KG1 (cell line): Measurements from ENCODE around the gene SDR42E2.
"Not testable (repeated sequence)": the region's sequence is repeated elsewhere in the genome, so short reads cannot be mapped to it uniquely, and the experiment has no call there.

Source experiments
- DNase-seq: peaks from one replicate; lab custom pipeline; 2025; lab: John Stamatoyannopoulos, UW

SDR42E2 gene

DNA sequence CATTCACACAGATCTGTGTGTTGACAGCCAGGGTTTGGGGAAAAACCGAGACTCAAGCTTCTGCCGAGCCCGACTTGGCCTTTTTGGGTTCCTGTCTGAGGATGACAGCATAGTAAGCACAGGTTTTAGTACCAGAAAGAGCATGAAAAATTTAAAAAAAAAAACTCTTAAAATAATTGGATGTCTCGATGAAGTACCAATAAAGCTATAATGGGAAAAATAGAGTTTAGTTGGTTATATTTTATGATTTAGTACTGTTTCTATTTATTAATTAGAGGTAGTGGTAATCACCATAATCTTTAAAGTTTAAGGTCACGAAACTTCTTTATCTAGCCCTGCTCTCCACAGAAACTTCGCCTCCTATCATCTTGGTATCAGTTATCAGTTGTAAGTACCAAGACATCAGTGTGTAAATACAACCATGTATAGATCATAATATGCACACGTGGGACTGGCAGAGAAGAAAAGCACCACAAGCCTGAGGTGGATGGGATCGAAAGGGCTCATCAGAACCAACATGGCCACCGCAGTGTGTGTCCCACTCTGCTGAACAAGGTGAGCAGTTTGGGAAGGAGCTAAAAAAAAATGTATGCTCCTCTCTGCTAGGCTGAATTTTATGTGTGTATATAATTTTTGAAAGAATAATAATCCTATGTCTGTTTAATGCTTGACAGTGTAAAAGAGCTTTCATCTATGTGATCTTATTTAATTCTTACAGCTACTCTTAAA is 29.4 kb downstream of the SDR42E2 start:
- peak; percentile 42 for DNase-seq

DNA sequence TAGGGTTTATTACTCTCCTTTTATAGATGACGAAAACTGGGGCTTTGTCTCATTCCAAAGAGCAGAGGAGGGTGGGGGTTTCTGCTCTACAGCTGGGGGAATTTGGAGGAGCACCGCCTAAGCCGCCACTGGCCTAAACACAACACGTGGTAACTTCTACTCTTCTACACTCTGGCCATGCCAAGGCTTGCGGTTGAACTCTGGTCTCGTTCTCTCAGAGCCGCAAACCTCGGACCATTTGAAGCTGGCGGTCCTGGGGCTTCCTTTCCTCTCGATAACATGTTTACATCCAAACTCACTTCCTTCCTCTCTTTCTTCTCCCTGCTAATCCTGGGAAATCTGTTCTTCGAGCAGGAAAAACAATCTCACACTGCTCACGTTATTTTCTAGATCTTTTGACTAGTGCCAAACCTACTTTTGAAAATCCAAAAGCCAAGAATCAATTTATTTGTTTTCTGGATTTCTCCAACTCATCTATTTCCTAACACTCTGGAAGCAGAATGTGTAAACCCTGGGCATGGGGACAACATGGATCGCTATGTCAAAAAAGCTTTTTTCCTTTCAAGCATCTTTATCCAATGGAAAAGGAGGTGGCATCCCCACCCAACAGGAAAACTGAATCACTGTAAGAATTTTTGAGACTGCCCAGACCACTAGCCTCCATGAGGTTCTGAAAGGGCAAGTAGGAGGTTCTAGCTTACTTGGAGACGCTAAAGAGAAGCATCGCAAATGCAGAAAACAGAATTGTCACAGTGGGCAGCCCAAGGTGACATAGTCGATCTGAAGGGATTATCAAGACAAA is 30.2 kb downstream of the SDR42E2 start:
- peak; percentile 68 for DNase-seq

GRCh38 chr16:22193063-22193411 is 30.7 kb downstream of the SDR42E2 start:
- no peak for DNase-seq

DNA sequence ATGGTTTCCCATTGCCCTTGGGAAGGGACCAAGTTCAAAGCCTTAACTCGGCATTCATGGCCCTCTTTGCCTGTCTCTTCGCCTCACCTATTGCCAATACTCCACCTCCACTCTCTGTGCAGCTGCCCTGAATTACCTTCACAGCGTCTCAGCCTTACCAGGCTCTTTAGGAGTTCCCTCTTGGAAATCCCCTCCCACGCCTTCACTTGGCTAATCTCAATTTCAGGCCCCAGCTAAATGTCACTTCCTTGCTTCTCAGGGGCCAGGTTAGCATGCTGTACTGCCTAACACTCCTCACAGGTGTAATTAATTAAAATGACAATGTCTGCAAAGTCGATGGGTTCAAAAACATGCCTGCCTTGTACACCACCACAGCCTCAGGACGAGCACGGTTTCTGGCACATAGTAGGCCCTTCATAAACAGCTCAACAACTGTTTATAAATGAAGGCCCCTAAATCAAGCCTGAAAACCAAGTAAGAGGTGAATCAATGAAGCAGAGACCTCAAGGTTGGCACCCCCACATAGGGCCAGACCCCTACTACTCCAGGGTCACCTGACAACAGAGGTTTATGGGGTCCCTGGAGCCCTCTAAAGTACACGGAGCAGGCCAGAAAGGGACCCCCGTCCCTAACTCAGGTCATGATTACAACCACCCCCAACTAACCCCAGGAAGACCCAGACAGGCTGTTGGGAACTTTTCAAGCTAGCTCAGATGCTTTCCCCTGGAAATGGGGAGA is 32.6 kb downstream of the SDR42E2 start:
- no peak for DNase-seq

DNA sequence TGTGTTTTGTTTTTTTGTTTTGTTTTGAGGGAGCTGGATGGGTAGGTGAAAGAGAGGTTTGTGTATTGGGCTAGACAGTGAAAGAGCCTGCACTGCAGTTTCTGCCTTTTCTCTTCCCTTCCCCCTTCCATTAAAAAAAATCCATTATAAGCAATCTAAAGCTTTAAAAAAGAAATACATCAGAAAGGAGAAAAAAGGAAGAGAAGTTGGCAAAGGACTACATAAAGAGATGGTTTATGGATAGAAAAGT is 33.1 kb downstream of the SDR42E2 start:
- DNase-seq: no peak

- peak; percentile 93 for DNase-seq
These were observed 33.6 kb downstream of the SDR42E2 start for GRCh38 chr16:22195695-22196558.

- not testable (repeated sequence) for DNase-seq
These were observed 34.4 kb downstream of the SDR42E2 start for GRCh38 chr16:22196559-22197168.

GRCh38 chr16:22198547-22199293 is 36.4 kb downstream of the SDR42E2 start:
- DNase-seq: no peak

GRCh38 chr16:22202261-22202637 is 39.9 kb downstream of the SDR42E2 start:
- DNase-seq: no peak

DNA sequence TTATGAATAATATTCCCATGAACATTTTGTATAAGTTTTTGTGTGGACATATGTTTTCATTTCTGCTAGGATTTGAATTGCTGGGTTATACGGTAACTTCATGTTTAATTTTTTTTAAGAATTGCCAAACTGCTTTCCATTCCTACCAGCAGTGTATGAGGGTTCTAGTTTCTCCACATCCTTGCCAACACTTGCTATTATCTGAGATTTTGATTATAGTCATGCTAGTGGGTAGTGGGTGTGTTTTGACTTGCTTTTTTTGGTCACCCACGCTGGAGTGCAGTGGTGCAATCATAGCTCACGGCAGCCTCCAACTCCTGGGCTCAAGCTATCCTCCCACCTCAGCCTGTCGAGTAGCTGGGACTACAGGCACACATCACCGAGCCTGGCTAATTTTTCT is 40.8 kb downstream of the SDR42E2 start:
- DNase-seq: no peak

GRCh38 chr16:22204091-22204655 is 41.9 kb downstream of the SDR42E2 start:
- DNase-seq: no peak

GRCh38 chr16:22205577-22206012 is 43.3 kb downstream of the SDR42E2 start:
- DNase-seq: no peak

- DNase-seq: peak; percentile 70
These were observed 43.9 kb downstream of the SDR42E2 start, which contains the start of gene EEF2K for GRCh38 chr16:22206013-22206841. TSS of gene EEF2K (plus strand) at chr16:22206278. CDS start at chr16:22225730, 19,452 bp downstream.

DNA sequence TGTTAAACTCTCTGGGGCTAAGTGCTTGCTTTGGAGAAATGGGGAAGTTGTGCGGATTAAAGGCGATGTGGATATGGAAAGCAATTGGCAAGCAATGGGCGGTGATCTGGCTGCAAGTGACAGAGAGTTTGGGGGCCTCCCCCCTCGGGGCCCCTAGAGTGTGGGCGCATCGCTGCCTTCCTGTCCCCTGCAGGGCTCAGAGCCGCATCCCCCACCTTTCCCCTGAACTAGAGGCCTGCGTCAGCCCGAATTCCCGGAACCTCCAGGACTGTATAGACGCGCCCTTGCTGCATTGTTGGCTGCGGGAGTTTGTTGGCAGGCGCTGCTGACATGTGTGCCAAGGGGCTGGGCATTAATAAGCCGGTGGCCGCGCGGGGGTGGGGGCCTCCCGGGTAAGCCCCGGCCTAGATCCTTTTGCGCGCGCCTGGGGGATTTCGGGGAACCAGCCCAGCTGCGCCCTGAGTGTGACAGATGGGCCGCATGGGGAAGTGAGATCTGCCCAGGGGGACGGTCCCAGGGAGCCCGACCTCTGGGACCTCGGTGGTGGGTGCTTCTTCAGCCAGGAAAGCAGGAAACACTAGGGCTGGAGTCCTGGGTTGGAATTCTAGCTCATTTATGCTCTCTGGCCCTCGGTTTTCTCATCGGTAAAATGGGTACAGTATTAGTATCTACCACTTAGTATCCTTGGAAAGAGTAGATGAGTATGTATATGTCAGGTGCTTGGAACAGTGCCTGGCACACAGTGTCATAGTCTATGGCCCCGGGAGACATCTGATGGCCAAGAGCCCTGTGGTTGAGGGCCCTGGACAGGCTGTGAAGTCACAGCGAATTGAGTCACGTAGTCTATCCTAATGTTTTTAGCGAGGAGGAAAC is 44.8 kb downstream of the SDR42E2 start:
- no peak for DNase-seq

DNA sequence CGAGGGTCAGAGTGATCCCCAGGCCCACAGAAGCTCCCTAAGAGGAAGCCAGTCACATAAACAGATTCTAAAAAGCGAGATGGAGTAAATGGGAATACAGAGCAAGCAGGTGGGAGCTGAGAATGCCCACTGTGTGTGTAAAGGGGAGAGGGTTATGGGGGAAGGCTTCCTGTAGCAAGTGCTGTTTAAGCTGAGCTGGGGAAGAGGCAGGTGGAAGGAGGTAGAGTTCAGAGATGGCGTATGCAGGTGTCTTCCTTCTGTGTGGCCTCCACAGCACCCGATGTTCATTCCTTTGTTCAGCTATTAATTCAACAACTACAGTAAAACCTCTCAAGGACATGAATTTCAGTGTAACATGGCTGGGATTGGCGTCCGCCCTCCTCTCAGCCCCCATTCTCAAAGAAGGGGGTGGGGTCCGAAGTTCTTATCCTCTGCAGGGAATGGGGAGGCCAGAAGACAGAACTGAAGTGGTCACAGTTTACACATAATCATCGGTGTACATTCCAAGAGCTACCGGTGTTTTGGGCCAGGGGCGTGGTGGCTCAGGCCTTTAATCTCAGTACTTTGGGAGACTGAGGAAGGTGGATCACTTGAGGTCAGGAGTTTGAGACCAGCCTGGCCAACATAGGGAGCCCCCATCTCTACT is 45.5 kb downstream of the SDR42E2 start:
- DNase-seq: no peak

DNA sequence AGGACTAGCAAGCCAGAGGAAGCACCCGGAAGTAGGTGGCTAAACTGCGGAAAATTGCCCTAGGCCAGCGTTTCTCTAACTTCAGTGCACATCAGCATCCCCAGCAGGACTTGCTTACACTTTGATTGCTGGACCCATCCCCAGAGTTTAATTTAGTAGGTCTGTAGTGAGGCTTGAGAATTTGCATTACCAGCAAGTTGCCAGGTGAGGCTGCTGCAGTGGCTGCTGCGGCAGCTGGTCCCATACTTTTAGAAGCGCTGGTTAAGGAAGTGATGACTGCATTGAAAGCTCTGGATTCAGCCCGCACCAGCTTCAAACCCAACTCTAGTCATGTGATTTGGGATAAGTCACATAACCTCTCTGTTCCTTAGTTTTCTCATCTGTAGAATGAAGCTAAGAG is 48.0 kb downstream of the SDR42E2 start:
- DNase-seq: no peak

DNA sequence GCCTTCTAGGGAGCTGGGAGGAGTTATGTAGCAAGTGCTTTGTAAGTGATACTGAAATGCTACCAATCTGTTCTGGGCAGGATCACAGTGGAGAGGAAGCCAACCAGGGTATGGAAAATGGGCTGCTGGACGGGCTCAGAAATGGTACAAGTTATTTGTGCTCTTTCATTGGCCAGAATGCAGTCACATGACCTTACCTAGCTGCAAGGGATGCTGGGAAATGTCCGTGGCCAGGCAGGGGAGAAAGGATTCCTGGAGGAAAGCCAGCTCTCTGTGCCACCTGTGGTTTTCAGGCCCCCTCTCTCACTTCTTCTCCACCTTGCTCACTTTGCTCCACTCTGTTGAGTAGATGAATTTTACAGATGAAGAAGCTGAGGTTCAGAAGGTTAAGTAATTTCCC is 48.5 kb downstream of the SDR42E2 start:
- DNase-seq: no peak

DNA sequence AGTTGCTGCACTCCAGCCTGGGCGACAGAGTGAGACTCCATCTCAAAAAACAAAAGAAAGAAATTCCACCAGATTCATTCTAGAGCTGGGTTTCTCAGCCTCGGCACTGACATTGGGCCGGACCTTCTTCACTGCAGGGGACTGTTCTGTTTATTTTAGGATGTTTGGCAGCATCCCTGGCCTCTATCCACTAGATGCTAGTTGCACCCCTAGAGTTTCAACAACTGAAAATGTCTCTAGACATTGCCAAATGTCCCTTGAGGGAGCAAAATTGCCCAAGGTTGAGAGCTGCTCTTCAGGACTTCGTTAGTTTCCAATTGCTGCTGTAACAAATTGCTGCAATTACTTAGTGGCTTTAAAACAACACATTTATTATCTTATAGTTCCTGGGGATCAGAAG is 50.9 kb downstream of the SDR42E2 start:
- DNase-seq: no peak
